Measurements from ENCODE around the gene RTL5. TPM values are rescaled to one million over a fixed set of nuclear protein-coding genes. Genes with fewer than 3 reads are reported as not detected.
A peak's percentile ranks its signal among the peaks of the same experiment; 100 is the strongest.

Gene RTL5
- total and polyA plus RNA-seq, 2 experiments from 2014 or later, result 0.31 to 0.94 TPM

- Histone ChIP-seq H3K9me2 (ENCODE audit: insufficient read depth) (no peaks in the 10 kb centered on the region), H3K4me2 (no peak overlapping the region), H3K4me3 (no peak overlapping the region), H2AFZ (no peak overlapping the region), H4K20me1 (replicated peaks; ENCODE audit: insufficient read depth) (no peaks in the 10 kb centered on the region), H3K27ac (ENCODE audit: low read depth) (no peak overlapping the region), H3K36me3 (ENCODE audit: insufficient read depth) (no peaks in the 10 kb centered on the region), H3K4me1 (ENCODE audit: insufficient read depth) (peaks cover 9% of the 10 kb centered on the region), H3K79me2 (replicated peaks; ENCODE audit: insufficient read depth) (no peaks in the 10 kb centered on the region), H3F3A (replicated peaks; ENCODE audit: low read depth) (no peaks in the 10 kb centered on the region), H3K27me3 (ENCODE audit: insufficient read depth) (peaks cover 49% of the 10 kb centered on the region)
- Mint-ChIP-seq H3K4me3 (no peak overlapping the region), H3K36me3 (ENCODE audit: low read depth) (peaks cover 24% of the 10 kb centered on the region), H3K27me3 (ENCODE audit: insufficient read depth, low read depth, poor library complexity) (peaks cover 48% of the 10 kb centered on the region), H3K9me3 (peaks cover 17% of the 10 kb centered on the region), H3K4me1 (peaks cover 40% of the 10 kb centered on the region), H3K27ac (no peak overlapping the region)
- peak; percentile 58 for DNase-seq (ENCODE audit: low spot score)
- TF ChIP-seq ZNF114 (CRISPR knock-in tag; IDR thresholded peaks at IDR 0.05), result no peak
- no peak for TF ChIP-seq EZH2phosphoT487 (IDR thresholded peaks at IDR 0.05; ENCODE audit: unreplicated experiment)
- no peak for TF ChIP-seq EZH2 (IDR thresholded peaks at IDR 0.05; ENCODE audit: low read depth, unreplicated experiment)
- no peak for TF ChIP-seq REST (IDR thresholded peaks at IDR 0.05; ENCODE audit: unreplicated experiment)
- no peak for TF ChIP-seq ZNF331 (CRISPR knock-in tag; IDR thresholded peaks at IDR 0.05; ENCODE audit: low read depth)
- no peak for TF ChIP-seq ETS1 (IDR thresholded peaks at IDR 0.05)
- TF ChIP-seq NANOG (IDR thresholded peaks at IDR 0.05; ENCODE audit: borderline replicate concordance), result no peak
- peak; percentile 49 to 59 for TF ChIP-seq CTCF (conservative IDR thresholded peaks at IDR 0.05; ENCODE audit: low read depth in 2 of 2)
- ATAC-seq, result peak; percentile 20
These were observed 2.8 kb downstream of the RTL5 start for GRCh38 chrX:72128881-72129280.

GRCh38 chrX:72128183-72128834 lies 3.4 kb downstream of the RTL5 start:
- Histone ChIP-seq H3K4me3 (no peak overlapping the region), H3K27me3 (ENCODE audit: insufficient read depth) (peaks cover 46% of the 10 kb centered on the region), H3K36me3 (ENCODE audit: insufficient read depth) (no peaks in the 10 kb centered on the region), H4K20me1 (replicated peaks; ENCODE audit: insufficient read depth) (no peaks in the 10 kb centered on the region), H3F3A (replicated peaks; ENCODE audit: low read depth) (no peaks in the 10 kb centered on the region), H3K79me2 (replicated peaks; ENCODE audit: insufficient read depth) (no peaks in the 10 kb centered on the region), H3K27ac (ENCODE audit: low read depth) (no peak overlapping the region), H3K4me2 (no peak overlapping the region), H3K4me1 (ENCODE audit: insufficient read depth) (peaks cover 9% of the 10 kb centered on the region), H2AFZ (no peak overlapping the region), H3K9me2 (ENCODE audit: insufficient read depth) (no peaks in the 10 kb centered on the region)
- DNase-seq (ENCODE audit: low spot score) (no peak), ATAC-seq (no peak)
- peaks cover 45% of the 10 kb centered on the region for H3K4me1 Mint-ChIP-seq
- H3K27ac Mint-ChIP-seq, result no peak overlapping the region
- no peak overlapping the region for H3K4me3 Mint-ChIP-seq
- H3K9me3 Mint-ChIP-seq, result peaks cover 17% of the 10 kb centered on the region
- peaks cover 22% of the 10 kb centered on the region for H3K36me3 Mint-ChIP-seq (ENCODE audit: low read depth)
- peaks cover 47% of the 10 kb centered on the region for H3K27me3 Mint-ChIP-seq (ENCODE audit: insufficient read depth, low read depth, poor library complexity)
- TF ChIP-seq EZH2 (IDR thresholded peaks at IDR 0.05; ENCODE audit: low read depth, unreplicated experiment) (no peak), ZNF331 (CRISPR knock-in tag; IDR thresholded peaks at IDR 0.05; ENCODE audit: low read depth) (no peak)

Data from GM23338 (cell line).